Measurements from ENCODE around the gene CRYBB2.

GRCh38 chr22:25187469-25187868 lies 32.0 kb upstream of the CRYBB2 start:
- TF ChIP-seq SP1 (IDR thresholded peaks at IDR 0.05) (no peak), ELF4 (IDR thresholded peaks at IDR 0.05) (no peak), SUZ12 (IDR thresholded peaks at IDR 0.05) (no peak), PKNOX1 (IDR thresholded peaks at IDR 0.05) (no peak), FOXA1 (IDR thresholded peaks at IDR 0.05) (no peak), BHLHE40 (IDR thresholded peaks at IDR 0.05; ENCODE audit: borderline replicate concordance) (no peak), NFRKB (IDR thresholded peaks at IDR 0.05) (no peak), FOXM1 (IDR thresholded peaks at IDR 0.05; ENCODE audit: borderline replicate concordance) (no peak), LEF1 (IDR thresholded peaks at IDR 0.05; ENCODE audit: borderline replicate concordance) (no peak), TARDBP (IDR thresholded peaks at IDR 0.05) (no peak), ZNF384 (IDR thresholded peaks at IDR 0.05) (no peak), HDGF (IDR thresholded peaks at IDR 0.05; ENCODE audit: borderline replicate concordance) (no peak), FOXK2 (IDR thresholded peaks at IDR 0.05) (no peak), ARNT (IDR thresholded peaks at IDR 0.05) (no peak)

All from HEK293T (cell line).